Measurements from ENCODE around the gene PIK3IP1. TPM values are rescaled to one million over a fixed set of nuclear protein-coding genes. Genes with fewer than 3 reads are reported as not detected.

The PIK3IP1 gene
- total RNA-seq, 1 donor from 2014 or later: 5.0 TPM

- Mint-ChIP-seq H3K27me3 (ENCODE audit: low read depth) (peaks cover 4% of the 10 kb centered on the region), H3K4me3 (ENCODE audit: unreplicated experiment) (no peak overlapping the region), H3K36me3 (ENCODE audit: low read depth) (no peaks in the 10 kb centered on the region), H3K27ac (ENCODE audit: unreplicated experiment) (no peak overlapping the region), H3K4me1 (ENCODE audit: low read depth) (no peaks in the 10 kb centered on the region), H3K9me3 (ENCODE audit: low read depth) (no peaks in the 10 kb centered on the region)
- DNase-seq (ENCODE audit: low spot score): no peak
- no peak for TF ChIP-seq CTCF (IDR thresholded peaks at IDR 0.05)
These were observed 12.9 kb upstream of the PIK3IP1 start for GRCh38 chr22:31305194-31305593.

- H3K27me3 Mint-ChIP-seq (ENCODE audit: low read depth): peaks cover 4% of the 10 kb centered on the region
- no peak overlapping the region for H3K4me3 Mint-ChIP-seq (ENCODE audit: unreplicated experiment)
- H3K9me3 Mint-ChIP-seq (ENCODE audit: low read depth): no peaks in the 10 kb centered on the region
- no peaks in the 10 kb centered on the region for H3K36me3 Mint-ChIP-seq (ENCODE audit: low read depth)
- H3K27ac Mint-ChIP-seq (ENCODE audit: unreplicated experiment): no peak overlapping the region
- no peaks in the 10 kb centered on the region for H3K4me1 Mint-ChIP-seq (ENCODE audit: low read depth)
- no peak for DNase-seq (ENCODE audit: low spot score)
- TF ChIP-seq CTCF (IDR thresholded peaks at IDR 0.05): no peak
These were observed 10.2 kb upstream of the PIK3IP1 start for GRCh38 chr22:31302537-31302936.

GRCh38 chr22:31302006-31302405, 9.7 kb upstream of the PIK3IP1 start:
- Mint-ChIP-seq H3K9me3 (ENCODE audit: low read depth) (no peaks in the 10 kb centered on the region), H3K27ac (ENCODE audit: unreplicated experiment) (no peak overlapping the region), H3K4me3 (ENCODE audit: unreplicated experiment) (no peak overlapping the region), H3K36me3 (ENCODE audit: low read depth) (no peaks in the 10 kb centered on the region), H3K4me1 (ENCODE audit: low read depth) (peaks cover under 1% of the 10 kb centered on the region), H3K27me3 (ENCODE audit: low read depth) (peaks cover 4% of the 10 kb centered on the region)
- no peak for DNase-seq (ENCODE audit: low spot score)
- TF ChIP-seq CTCF (IDR thresholded peaks at IDR 0.05): no peak

GRCh38 chr22:31300896-31301295, 8.6 kb upstream of the PIK3IP1 start:
- no peak overlapping the region for H3K4me3 Mint-ChIP-seq (ENCODE audit: unreplicated experiment)
- no peak for TF ChIP-seq CTCF (IDR thresholded peaks at IDR 0.05)
- H3K27ac Mint-ChIP-seq (ENCODE audit: unreplicated experiment): no peak overlapping the region
- no peak for DNase-seq (ENCODE audit: low spot score)
- no peaks in the 10 kb centered on the region for H3K9me3 Mint-ChIP-seq (ENCODE audit: low read depth)
- H3K27me3 Mint-ChIP-seq (ENCODE audit: low read depth): peaks cover 4% of the 10 kb centered on the region
- H3K4me1 Mint-ChIP-seq (ENCODE audit: low read depth): peaks cover 6% of the 10 kb centered on the region
- H3K36me3 Mint-ChIP-seq (ENCODE audit: low read depth): no peaks in the 10 kb centered on the region

GRCh38 chr22:31295831-31296657, 3.8 kb upstream of the PIK3IP1 start:
- TF ChIP-seq CTCF (IDR thresholded peaks at IDR 0.05): no peak
- no peak for DNase-seq (ENCODE audit: low spot score)
- Mint-ChIP-seq H3K4me1 (ENCODE audit: low read depth) (peaks cover 32% of the 10 kb centered on the region), H3K36me3 (ENCODE audit: low read depth) (no peaks in the 10 kb centered on the region), H3K27me3 (ENCODE audit: low read depth) (no peaks in the 10 kb centered on the region), H3K4me3 (ENCODE audit: unreplicated experiment) (no peak overlapping the region), H3K9me3 (ENCODE audit: low read depth) (no peaks in the 10 kb centered on the region), H3K27ac (ENCODE audit: unreplicated experiment) (no peak overlapping the region)

Measured in chondrocyte (in vitro differentiated cells).